HG02642 (cell line): ENCODE measurements around the gene KIRREL1.
"Not testable (repeated sequence)": the region's sequence is repeated elsewhere in the genome, so short reads cannot be mapped to it uniquely, and the experiment has no call there.

Experiments used
- ATAC-seq: cut with Tn5 transposase; IDR thresholded peaks from one replicate; pipeline ENCODE4 v1.9.1; 2021; ENCODE audit warnings: mild to moderate bottlenecking; ENCODE audit not compliant: unreplicated experiment, poor library complexity

KIRREL1 gene

GRCh38 chr1:158122833-158123388, 129.5 kb downstream of the KIRREL1 start:
- ATAC-seq, result no peak

- no peak for ATAC-seq
Observed at GRCh38 chr1:158124034-158124433, 130.6 kb downstream of the KIRREL1 start.

DNA sequence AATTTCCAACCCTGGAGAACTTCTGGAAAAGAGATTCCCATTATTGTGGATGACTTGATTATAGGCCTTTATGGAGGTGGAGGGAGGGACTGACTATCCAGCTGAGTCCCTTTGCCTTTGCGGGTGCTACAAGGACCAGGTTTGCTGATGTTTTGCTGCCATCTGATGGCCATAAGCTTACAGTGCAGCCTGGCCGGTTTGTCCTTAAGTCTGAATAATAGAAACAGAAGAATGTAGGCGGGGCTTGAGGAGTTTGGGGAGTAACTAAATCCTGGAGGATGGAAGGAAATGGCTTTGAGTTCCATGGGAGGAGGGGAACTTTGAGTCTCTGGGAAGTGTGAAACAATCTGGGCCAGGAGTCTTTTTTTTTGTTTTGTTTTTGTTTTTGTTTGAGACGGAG, 131.6 kb downstream of the KIRREL1 start:
- ATAC-seq, result peak; percentile 86

DNA sequence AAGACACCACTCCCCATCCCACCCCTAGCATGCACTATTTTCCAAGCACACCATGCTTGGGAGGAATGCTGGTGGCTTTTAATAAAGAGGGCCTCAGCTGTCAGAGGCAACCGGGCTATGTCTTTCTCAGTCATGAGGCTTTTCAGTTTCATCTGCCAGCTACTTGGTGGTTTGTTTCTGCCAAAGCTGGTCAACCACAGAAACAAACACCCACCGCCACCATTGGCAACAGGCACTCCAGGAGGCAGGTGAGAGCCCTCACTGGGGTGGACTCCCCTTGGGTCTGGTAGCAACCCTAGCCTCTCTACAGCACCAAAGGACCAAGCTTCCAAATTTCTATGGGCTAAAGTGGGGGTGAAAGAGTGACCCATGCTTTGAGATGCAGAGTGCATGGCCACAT, 133.0 kb downstream of the KIRREL1 start:
- ATAC-seq, result peak; percentile 53

DNA sequence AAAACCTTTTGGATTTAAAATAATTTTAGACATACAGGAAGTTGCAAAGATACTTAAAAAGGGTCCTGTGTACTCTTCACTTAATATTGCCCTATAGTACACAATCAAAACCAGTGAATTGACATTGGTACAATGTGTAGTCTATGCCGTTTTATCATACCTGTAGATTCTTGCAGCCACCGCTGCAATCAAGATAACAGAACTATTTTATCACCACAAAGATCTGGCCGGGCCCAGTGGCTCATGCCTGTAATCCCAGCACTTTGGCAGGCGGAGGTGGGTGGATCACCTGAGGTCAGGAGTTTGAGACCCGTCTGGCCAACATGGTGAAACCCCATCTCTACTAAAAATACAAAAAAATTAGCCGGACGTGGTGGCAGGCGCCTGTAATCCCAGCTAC, 135.1 kb downstream of the KIRREL1 start:
- not testable (repeated sequence) for ATAC-seq

GRCh38 chr1:158131217-158131616, 137.8 kb downstream of the KIRREL1 start:
- no peak for ATAC-seq

GRCh38 chr1:158140764-158141192, 147.3 kb downstream of the KIRREL1 start:
- ATAC-seq, result no peak

DNA sequence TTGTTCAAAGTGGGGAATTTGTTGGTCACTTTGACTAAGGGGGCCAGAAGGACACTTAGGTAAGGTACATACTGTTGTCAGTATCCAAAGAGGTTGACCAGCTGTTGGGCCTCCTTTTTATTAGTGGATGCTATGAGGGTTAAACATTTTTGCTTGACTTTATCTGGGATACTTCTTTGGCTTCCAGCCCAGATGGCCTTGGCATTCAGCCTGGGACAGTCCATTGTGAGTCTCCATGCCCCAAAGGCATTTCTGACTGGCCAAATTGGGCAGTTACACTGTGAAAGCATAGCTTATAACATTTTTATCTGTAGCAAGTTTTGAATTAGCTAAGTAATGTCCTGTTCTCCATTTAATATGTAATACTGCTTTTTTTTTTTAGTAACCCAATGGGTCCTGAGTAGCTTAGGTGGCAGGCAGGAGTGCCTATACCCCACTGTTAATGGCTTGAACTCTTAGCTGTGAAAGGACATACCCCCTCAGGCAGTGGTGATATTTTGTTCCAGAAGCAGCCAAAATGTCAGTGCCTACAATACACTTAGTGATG, 151.8 kb downstream of the KIRREL1 start:
- no peak for ATAC-seq

- ATAC-seq, result no peak
Observed at GRCh38 chr1:158146165-158146564, 152.7 kb downstream of the KIRREL1 start.

DNA sequence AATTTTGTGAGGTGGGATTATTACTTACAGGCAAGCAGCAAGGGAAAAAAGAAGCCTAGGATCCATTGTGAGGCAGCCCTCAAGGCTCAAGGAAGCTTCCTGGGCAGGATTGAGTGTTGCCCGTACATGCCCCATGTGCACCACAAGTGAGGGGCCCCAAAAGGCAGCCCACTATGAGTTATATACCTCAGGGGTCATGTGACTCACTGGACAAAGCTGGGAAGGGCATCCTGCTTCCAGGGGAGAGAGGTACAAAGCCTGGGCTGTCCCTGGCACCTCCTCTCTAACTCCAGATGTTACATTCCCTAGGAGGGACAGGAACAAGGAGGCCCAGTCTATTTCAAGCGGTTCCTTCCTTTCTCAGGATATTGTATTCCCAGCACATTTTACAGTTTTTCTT, 153.3 kb downstream of the KIRREL1 start:
- ATAC-seq, result no peak

GRCh38 chr1:158147401-158147800, 154.0 kb downstream of the KIRREL1 start:
- no peak for ATAC-seq

DNA sequence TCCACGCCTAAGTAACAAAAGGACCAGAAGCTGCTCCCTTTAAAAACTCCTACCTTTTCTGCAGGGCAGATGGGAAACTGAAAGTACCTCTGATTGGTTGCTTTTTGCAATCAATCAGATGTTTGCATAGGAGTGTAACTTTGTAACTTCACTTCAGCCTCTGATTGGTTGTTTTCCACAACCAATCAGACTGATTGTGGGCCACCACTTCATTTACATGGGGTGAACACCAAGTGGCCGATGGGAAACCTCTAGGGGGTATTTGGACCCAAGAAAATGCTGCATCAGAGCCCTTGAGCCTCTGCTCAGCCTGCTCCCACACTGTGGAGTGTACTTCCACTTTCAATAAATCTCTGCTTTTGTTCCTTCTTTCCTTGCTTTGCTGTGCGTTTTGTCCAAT, 154.4 kb downstream of the KIRREL1 start:
- ATAC-seq, result no peak

DNA sequence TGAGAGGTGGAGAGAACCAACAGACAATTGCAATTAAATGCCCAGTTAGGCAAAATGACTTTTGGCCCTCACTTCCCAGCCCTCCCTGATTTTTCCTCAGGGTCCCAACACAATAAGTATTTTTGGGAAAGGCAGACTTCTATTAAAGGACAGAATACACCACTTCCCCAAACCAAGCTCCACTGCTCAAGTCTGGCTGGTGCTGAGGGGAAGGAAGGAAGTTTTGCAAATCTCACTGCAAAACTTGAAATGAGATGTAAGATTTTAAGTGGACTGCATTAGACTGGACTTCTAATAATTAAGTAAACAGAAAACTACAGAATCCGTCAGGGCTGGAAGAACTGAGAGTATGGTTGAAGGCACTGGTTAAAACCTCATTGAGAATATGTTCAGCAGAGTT, 155.0 kb downstream of the KIRREL1 start:
- no peak for ATAC-seq

- ATAC-seq, result no peak
Observed at GRCh38 chr1:158149175-158149574, 155.7 kb downstream of the KIRREL1 start.
